BLaER1 treated with 17β-estradiol and CSF1 and Interleukin-3, amounts not matched to agents 10 nM and 100 nM (cell line): Measurements from ENCODE around the gene NYNRIN.
A peak's percentile ranks its signal among the peaks of the same experiment; 100 is the strongest.

Source experiments
- H3K27ac ChIP-seq, 11 experiments: shearing (Covaris generic); formaldehyde crosslinking; 2 replicates each; pipeline ENCODE4 v1.8.1; 2022
- H3K27me3 ChIP-seq, 11 experiments: shearing (Covaris generic); formaldehyde crosslinking; 2 replicates each; pipeline ENCODE4 v1.8.1; 2022
- H3K36me3 ChIP-seq, 11 experiments: shearing (Covaris generic); formaldehyde crosslinking; 2 replicates each; pipeline ENCODE4 v1.8.1; 2022
- H3K4me1 ChIP-seq, 10 experiments: shearing (Covaris generic); formaldehyde crosslinking; 2 replicates each; pipeline ENCODE4 v1.8.1; 2022
- H3K4me2 ChIP-seq, 11 experiments: shearing (Covaris generic); formaldehyde crosslinking; 2 replicates each; pipeline ENCODE4 v1.8.1; 2022
- H3K4me3 ChIP-seq, 10 experiments: shearing (Covaris generic); formaldehyde crosslinking; 2 replicates each; pipeline ENCODE4 v1.8.1; 2022
- H3K9ac ChIP-seq, 11 experiments: shearing (Covaris generic); formaldehyde crosslinking; 2 replicates each; pipeline ENCODE4 v1.8.1; 2022
- H3K9me3 ChIP-seq, 11 experiments: shearing (Covaris generic); formaldehyde crosslinking; replicated peaks in 1 of 11; 2 replicates each; pipeline ENCODE4 v1.8.1; 2022
- H4K20me1 ChIP-seq, 11 experiments: shearing (Covaris generic); formaldehyde crosslinking; 2 replicates each; pipeline ENCODE4 v1.8.1; 2022
- Cebpa-rat ChIP-seq, 11 experiments: shearing (Covaris generic); IDR thresholded peaks; 2 replicates each; pipeline ENCODE4 v1.8.1; 2022

NYNRIN gene

GRCh38 chr14:24456980-24457379, 58.2 kb downstream of the NYNRIN start:
- Histone ChIP-seq H3K4me1 (peaks cover 0 to 27% (median 21%) of the 10 kb centered on the region in 10 experiments; a peak in 15 of 20 replicates), H3K27ac (no peak overlapping the region), H3K9me3 (peaks cover 23 to 40% (median 31%) of the 10 kb centered on the region in 11 experiments), H3K4me3 (no peak overlapping the region), H3K4me2 (peak overlapping the region in 1 of 11 experiments; percentile 52; a peak in 1 of 22 replicates), H3K36me3 (peaks cover 0 to 17% (median 5%) of the 10 kb centered on the region in 11 experiments; a peak in 7 of 22 replicates), H3K27me3 (no peaks in the 10 kb centered on the region), H3K9ac (no peak overlapping the region), H4K20me1 (no peaks in the 10 kb centered on the region)
- TF ChIP-seq Cebpa-rat (IDR thresholded peaks at IDR 0.05), result no peak

DNA sequence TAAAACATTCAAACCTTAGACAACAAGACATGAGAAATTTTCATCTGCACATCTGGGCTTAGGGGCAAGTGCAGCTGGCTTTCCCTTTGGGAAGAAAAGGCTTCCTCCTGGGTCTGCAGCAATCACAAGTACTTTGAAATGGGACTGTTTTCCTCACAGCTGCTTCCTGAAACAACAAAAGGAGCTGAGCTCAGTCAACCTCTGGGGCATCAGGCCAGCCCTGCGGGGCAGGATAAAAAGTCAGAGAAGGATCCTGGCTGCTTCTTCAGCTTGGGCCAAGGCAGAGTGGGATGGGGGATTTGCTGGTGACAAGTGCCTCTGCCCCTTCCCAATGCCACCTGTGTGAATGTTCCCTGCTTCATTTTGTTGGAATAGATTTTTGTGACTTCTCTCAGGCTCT, 59.9 kb downstream of the NYNRIN start:
- Histone ChIP-seq H3K27ac (no peak overlapping the region), H3K4me1 (peaks cover 0 to 29% (median 21%) of the 10 kb centered on the region in 10 experiments; a peak in 15 of 20 replicates), H3K27me3 (no peaks in the 10 kb centered on the region), H4K20me1 (no peaks in the 10 kb centered on the region), H3K36me3 (peaks cover 0 to 10% (median 3%) of the 10 kb centered on the region in 11 experiments; a peak in 6 of 22 replicates), H3K4me2 (peak overlapping the region in 10 of 11 experiments; percentile 9 to 70 (median 54); a peak in 16 of 22 replicates), H3K9me3 (peaks cover 13 to 25% (median 20%) of the 10 kb centered on the region in 11 experiments), H3K4me3 (no peak overlapping the region), H3K9ac (no peak overlapping the region)
- no peak for TF ChIP-seq Cebpa-rat (IDR thresholded peaks at IDR 0.05)

DNA sequence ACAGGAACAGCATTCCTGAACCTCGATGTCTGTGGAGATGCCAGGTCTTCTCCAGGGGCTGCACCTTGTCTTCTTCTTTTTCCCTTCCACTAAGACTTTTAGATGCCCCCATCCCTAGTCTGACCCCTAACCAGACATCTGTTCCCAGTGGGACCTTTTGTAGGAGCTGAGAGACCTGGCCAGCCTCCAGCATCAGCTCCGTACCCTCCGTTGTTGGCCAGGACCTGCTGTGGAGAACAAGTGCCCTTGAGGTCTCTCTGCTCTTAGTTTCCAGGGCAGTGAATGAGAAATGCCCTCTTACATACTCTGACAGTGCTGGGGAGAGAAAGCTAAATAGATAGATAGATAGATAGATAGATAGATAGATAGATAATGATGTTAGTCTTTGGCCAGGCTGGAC, 60.5 kb downstream of the NYNRIN start:
- Histone ChIP-seq H3K9ac (no peak overlapping the region), H3K27ac (no peak overlapping the region), H4K20me1 (no peaks in the 10 kb centered on the region), H3K36me3 (peaks cover 0 to 7% (median 0%) of the 10 kb centered on the region in 11 experiments; a peak in 5 of 22 replicates), H3K9me3 (peaks cover 7 to 19% (median 15%) of the 10 kb centered on the region in 11 experiments), H3K4me2 (peak overlapping the region in 8 of 11 experiments; percentile 34 to 70 (median 58); a peak in 11 of 22 replicates), H3K4me3 (no peak overlapping the region), H3K27me3 (no peaks in the 10 kb centered on the region), H3K4me1 (peaks cover 0 to 32% (median 21%) of the 10 kb centered on the region in 10 experiments; a peak in 15 of 20 replicates)
- no peak for TF ChIP-seq Cebpa-rat (IDR thresholded peaks at IDR 0.05)

- Histone ChIP-seq H3K4me3 (no peak overlapping the region), H3K9ac (no peak overlapping the region), H3K4me2 (no peak overlapping the region), H3K27me3 (no peaks in the 10 kb centered on the region), H3K9me3 (peaks cover 0 to 7% (median 3%) of the 10 kb centered on the region in 11 experiments; a peak in 6 of 22 replicates), H3K4me1 (peaks cover 0 to 32% (median 21%) of the 10 kb centered on the region in 10 experiments; a peak in 15 of 20 replicates), H4K20me1 (no peaks in the 10 kb centered on the region), H3K27ac (no peak overlapping the region), H3K36me3 (peaks cover 0 to 3% (median 0%) of the 10 kb centered on the region in 11 experiments; a peak in 1 of 22 replicates)
- TF ChIP-seq Cebpa-rat (IDR thresholded peaks at IDR 0.05), result no peak
These were observed 62.5 kb downstream of the NYNRIN start for GRCh38 chr14:24461336-24461735.

DNA sequence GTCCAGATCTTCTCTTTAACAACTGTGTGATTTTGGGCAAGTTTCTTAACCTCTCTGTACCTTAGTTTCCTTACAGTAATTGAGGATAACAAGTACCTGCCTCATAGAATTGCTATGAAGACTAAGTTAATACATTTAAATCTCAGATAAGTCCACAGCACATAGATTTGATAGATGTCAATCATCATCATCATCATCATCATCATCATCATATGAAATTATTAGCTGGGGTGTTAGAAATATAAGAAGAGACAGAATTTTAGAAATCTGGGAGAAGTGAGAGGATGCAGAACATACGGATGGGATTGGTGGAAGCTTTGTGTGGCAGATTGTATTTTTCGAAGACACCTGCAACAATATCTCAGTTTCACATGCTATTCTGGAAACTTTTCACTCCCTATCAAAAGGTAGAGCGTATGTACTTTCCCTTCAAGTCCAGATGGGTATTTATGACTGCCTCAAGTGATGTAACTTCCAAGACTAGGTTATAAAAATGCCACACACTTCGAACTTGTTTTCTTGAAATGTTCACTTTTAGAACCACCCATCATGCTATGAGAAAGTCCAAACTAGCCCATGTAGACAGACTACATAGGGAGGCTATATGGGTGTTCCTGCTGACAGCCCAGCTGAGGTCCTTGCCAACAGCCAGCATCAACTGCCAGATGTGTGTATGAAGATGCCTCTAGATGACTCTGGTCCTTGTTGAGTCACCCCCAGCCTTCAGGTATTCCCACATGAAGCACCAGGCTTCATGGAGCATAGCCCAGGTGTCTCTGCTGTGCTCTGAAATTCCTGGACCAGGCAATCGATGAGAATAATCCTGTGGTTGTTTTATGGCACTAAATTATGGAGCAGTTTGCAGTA, 64.4 kb downstream of the NYNRIN start:
- no peak overlapping the region for H3K27ac ChIP-seq
- H3K4me1 ChIP-seq, result peaks cover 0 to 24% (median 12%) of the 10 kb centered on the region in 10 experiments; a peak in 15 of 20 replicates
- TF ChIP-seq Cebpa-rat (IDR thresholded peaks at IDR 0.05), result no peak
- H3K4me2 ChIP-seq, result no peak overlapping the region
- no peak overlapping the region for H3K4me3 ChIP-seq
- H3K36me3 ChIP-seq, result no peaks in the 10 kb centered on the region; a peak in 1 of 22 replicates
- H3K9me3 ChIP-seq, result 0 out of 22 replicates have a peak, but pooled peaks cover 0 to 5% (median 0%) of the 10 kb centered on the region in 11 experiments
- H4K20me1 ChIP-seq, result no peaks in the 10 kb centered on the region
- no peak overlapping the region for H3K9ac ChIP-seq
- H3K27me3 ChIP-seq, result no peaks in the 10 kb centered on the region

DNA sequence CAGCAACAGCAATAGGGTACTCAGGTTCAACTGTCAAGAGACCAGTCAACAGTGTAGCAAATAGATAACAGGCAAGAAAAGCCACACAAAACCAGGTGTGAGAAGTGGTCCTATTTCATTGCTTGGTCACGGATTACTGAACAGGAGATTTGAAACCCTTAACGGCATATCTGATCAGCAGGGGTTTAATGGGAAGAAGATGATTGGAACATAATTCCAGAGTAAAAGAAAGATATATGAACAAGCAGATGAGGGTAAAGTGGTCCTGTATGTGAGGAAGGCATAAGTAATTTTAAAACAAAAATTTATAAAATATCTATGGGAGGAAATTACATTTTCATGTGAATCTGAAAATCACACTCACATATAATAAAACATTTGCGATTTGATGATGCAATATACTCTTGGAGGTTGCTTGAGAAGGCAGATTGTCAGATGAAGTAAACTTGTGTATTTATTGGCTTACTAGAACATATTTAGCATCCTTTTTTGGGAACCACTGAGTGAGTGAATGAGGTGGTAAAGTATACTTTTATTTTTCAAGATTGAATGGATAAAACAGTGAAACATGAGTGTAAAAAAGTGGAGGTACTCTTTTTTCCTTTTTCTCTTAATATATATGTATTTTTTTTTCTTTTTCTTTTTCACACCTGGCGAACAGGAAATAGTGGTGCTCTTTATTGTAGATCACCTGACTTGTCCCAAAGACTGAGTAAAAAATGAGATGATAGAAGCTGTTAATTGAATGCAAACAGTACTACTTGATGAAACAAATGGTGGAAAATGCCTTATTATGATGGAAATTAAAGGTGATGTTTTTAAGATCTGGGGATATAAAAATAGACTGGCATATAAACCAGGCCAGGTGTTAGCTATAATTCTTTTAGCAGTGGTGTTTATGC, 65.3 kb downstream of the NYNRIN start:
- Histone ChIP-seq H3K27me3 (no peaks in the 10 kb centered on the region), H4K20me1 (no peaks in the 10 kb centered on the region), H3K36me3 (no peaks in the 10 kb centered on the region; a peak in 1 of 22 replicates), H3K27ac (no peak overlapping the region), H3K9ac (no peak overlapping the region), H3K4me1 (peaks cover 0 to 15% (median 3%) of the 10 kb centered on the region in 10 experiments; a peak in 11 of 20 replicates), H3K4me2 (no peak overlapping the region), H3K9me3 (0 out of 22 replicates have a peak, but pooled peaks cover 0 to 5% (median 0%) of the 10 kb centered on the region in 11 experiments), H3K4me3 (no peak overlapping the region)
- TF ChIP-seq Cebpa-rat (IDR thresholded peaks at IDR 0.05), result no peak

- TF ChIP-seq Cebpa-rat (IDR thresholded peaks at IDR 0.05), result no peak
These were observed 66.6 kb downstream of the NYNRIN start for GRCh38 chr14:24465368-24465767.

GRCh38 chr14:24465805-24466204, 67.0 kb downstream of the NYNRIN start:
- Histone ChIP-seq H3K4me3 (no peak overlapping the region), H3K4me2 (no peak overlapping the region), H3K9me3 (0 out of 22 replicates have a peak, but pooled peaks cover 0 to 5% (median 0%) of the 10 kb centered on the region in 11 experiments), H3K4me1 (0 out of 20 replicates have a peak, but pooled peaks cover 0 to 5% (median 0%) of the 10 kb centered on the region in 10 experiments), H3K27me3 (no peaks in the 10 kb centered on the region), H4K20me1 (no peaks in the 10 kb centered on the region), H3K36me3 (no peaks in the 10 kb centered on the region; a peak in 1 of 22 replicates), H3K27ac (no peak overlapping the region), H3K9ac (no peak overlapping the region)
- TF ChIP-seq Cebpa-rat (IDR thresholded peaks at IDR 0.05), result no peak

More at GRCh38 chr14:24465368-24465767, 66.6 kb downstream of the NYNRIN start:
- no peaks in the 10 kb centered on the region for H3K27me3 ChIP-seq
- no peak overlapping the region for H3K4me3 ChIP-seq
- no peak overlapping the region for H3K27ac ChIP-seq
- H3K4me1 ChIP-seq, result 0 out of 20 replicates have a peak, but pooled peaks cover 0 to 5% (median 0%) of the 10 kb centered on the region in 10 experiments
- no peaks in the 10 kb centered on the region; a peak in 1 of 22 replicates for H3K36me3 ChIP-seq
- no peaks in the 10 kb centered on the region for H4K20me1 ChIP-seq
- 0 out of 22 replicates have a peak, but pooled peaks cover 0 to 5% (median 0%) of the 10 kb centered on the region in 11 experiments for H3K9me3 ChIP-seq
- no peak overlapping the region; a peak in 1 of 22 replicates for H3K4me2 ChIP-seq
- no peak overlapping the region for H3K9ac ChIP-seq
